ENCODE results near the gene ARMC6. TPM values are rescaled to one million over a fixed set of nuclear protein-coding genes. Genes with fewer than 3 reads are reported as not detected.

The ARMC6 gene
- total RNA-seq, 1 donor from 2014 or later, result 34.6 TPM

DNA sequence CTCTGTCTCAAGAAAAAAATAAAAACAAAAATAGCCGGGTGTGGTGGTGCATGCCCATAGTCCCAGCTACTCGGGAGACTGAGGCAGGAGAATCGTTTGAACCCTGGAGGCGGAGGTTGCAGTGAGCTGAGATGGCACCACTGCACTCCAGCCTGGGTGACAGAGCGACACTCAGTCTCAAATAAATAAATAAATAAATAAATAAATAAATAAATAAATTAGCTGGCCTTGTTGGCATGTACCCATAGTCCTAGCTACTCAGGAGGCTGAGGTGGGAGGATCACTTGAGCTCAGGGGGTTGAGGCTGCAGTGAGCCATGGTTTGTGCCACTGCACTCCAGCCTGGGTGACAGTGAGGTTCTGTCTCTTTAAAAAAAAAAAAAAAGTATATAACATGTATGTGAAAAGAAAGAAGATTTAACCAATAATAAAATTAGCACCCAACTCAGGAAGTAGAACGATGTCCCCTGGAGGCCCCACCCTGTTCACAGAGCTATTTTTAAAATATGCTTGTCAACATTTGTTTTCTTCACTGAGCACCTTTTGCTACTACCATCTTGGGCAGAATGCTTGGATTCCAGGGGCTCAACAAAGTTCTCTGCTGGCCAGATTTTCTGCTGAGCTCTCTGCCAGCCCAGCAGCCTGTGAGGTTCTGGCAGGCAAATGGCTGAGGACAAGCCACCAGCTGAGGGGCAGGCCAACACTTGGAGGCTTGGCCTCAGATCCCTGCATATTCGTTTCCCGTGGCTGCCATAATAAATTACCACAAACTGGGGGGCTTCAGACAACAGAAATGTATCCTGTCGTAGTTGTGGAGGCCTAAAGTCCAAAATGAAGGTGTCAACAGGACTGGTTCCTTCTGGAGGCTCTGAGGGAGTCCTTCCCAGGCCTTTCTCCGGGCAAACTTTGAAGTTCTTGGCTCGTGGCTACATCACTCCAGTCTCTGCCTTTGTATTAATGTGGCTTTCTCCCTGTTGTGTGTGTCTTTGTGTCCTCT lies 35.6 kb downstream of the ARMC6 start:
- H3K9me3 Mint-ChIP-seq, result no peaks in the 10 kb centered on the region
- no peak overlapping the region for H3K27ac Mint-ChIP-seq
- DNase-seq (ENCODE audit: extremely low spot score, unreplicated experiment), result no peak
- no peaks in the 10 kb centered on the region for H3K36me3 Mint-ChIP-seq
- H3K4me3 Mint-ChIP-seq, result no peak overlapping the region
- H3K27me3 Mint-ChIP-seq, result no peaks in the 10 kb centered on the region
- H3K4me1 Mint-ChIP-seq (ENCODE audit: unreplicated experiment), result peaks cover 12% of the 10 kb centered on the region
- TF ChIP-seq, protein P1, sequence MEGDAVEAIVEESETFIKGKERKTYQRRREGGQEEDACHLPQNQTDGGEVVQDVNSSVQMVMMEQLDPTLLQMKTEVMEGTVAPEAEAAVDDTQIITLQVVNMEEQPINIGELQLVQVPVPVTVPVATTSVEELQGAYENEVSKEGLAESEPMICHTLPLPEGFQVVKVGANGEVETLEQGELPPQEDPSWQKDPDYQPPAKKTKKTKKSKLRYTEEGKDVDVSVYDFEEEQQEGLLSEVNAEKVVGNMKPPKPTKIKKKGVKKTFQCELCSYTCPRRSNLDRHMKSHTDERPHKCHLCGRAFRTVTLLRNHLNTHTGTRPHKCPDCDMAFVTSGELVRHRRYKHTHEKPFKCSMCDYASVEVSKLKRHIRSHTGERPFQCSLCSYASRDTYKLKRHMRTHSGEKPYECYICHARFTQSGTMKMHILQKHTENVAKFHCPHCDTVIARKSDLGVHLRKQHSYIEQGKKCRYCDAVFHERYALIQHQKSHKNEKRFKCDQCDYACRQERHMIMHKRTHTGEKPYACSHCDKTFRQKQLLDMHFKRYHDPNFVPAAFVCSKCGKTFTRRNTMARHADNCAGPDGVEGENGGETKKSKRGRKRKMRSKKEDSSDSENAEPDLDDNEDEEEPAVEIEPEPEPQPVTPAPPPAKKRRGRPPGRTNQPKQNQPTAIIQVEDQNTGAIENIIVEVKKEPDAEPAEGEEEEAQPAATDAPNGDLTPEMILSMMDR (conservative IDR thresholded peaks at IDR 0.05), result no peak

DNA sequence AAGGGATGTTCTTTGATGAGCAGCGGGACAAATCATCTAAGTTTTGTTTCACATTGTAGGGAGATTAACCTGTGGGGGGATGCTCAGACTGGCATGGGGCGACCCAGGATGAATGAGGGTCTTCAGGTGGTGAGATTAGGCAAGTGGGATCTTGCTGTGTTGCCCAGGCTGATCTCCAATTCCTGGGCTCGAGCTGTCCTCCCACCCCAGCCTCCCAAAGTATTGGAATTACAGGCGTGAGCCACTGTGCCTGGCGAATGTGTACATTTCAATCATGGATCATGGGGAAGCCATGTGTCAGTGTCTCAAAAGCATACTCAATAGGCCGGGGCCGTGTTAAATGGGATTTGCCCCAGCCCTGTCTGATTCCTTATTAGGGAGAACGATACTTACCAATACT lies 38.5 kb downstream of the ARMC6 start:
- no peaks in the 10 kb centered on the region for H3K9me3 Mint-ChIP-seq
- TF ChIP-seq, protein P1 (conservative IDR thresholded peaks at IDR 0.05), result no peak
- H3K4me3 Mint-ChIP-seq, result no peak overlapping the region
- DNase-seq (ENCODE audit: extremely low spot score, unreplicated experiment), result no peak
- peaks cover 5% of the 10 kb centered on the region for H3K36me3 Mint-ChIP-seq
- no peak overlapping the region for H3K27ac Mint-ChIP-seq
- H3K4me1 Mint-ChIP-seq (ENCODE audit: unreplicated experiment), result peaks cover 17% of the 10 kb centered on the region
- H3K27me3 Mint-ChIP-seq, result no peaks in the 10 kb centered on the region

DNA sequence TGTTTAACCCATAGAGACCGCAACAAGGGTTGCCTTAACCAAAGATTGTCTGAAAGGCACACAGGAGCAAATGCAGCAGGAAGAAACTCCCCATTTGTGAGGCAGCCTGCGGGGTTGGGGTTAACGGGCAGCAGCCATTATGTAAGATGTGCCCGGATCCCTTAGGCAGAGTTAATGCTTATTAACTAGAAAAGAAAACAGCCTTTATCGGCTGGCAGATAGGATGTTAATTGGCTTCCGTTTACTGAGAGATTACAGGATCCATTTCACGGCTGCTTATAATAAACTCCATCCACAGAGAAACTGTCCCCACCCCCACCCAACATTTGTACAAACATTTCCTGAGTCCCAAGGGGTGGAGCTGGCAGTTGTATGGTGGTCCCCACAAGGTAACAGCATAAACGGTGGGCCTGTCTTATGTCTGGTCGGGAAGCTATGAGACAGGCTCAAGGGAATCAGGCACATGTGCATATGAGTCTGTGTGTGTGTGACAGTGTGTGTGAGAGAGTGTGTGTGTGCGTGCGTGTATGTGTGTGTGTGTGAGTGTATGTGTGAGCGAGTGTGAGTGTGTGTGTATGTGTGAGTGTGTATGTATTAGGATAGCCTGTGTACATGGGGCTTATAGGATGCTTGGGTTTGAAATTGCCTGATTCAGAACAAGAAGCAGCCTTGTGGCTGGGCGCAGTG lies 40.9 kb downstream of the ARMC6 start:
- H3K27ac Mint-ChIP-seq, result no peak overlapping the region
- TF ChIP-seq, protein P1 (conservative IDR thresholded peaks at IDR 0.05), result no peak
- no peak overlapping the region for H3K4me3 Mint-ChIP-seq
- no peak for DNase-seq (ENCODE audit: extremely low spot score, unreplicated experiment)
- no peaks in the 10 kb centered on the region for H3K27me3 Mint-ChIP-seq
- no peaks in the 10 kb centered on the region for H3K9me3 Mint-ChIP-seq
- H3K4me1 Mint-ChIP-seq (ENCODE audit: unreplicated experiment), result peaks cover 14% of the 10 kb centered on the region
- peaks cover 12% of the 10 kb centered on the region for H3K36me3 Mint-ChIP-seq

DNA sequence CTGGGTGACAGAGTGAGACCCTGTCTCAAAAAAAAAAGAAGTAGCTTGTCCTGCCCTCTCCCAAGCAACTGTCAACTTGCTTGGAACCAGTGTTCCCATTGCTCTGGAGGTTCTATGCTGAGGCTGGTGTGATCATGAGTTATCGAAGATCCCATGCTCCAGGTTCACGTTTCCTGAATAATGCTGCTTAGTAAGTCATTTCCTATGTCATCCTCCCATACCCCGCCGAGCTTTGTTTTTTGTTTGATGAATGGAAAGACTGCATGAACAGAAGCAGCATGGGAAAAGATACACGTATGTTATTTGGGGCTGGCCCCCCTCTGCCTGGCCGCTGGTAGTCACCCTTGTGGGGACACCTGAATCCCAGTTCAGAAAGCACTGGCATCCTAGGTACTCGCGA lies 41.7 kb downstream of the ARMC6 start:
- Mint-ChIP-seq H3K27me3 (no peaks in the 10 kb centered on the region), H3K36me3 (peaks cover 14% of the 10 kb centered on the region), H3K27ac (no peak overlapping the region), H3K9me3 (no peaks in the 10 kb centered on the region), H3K4me1 (ENCODE audit: unreplicated experiment) (peaks cover 14% of the 10 kb centered on the region), H3K4me3 (no peak overlapping the region)
- TF ChIP-seq, protein P1 (conservative IDR thresholded peaks at IDR 0.05), result no peak
- DNase-seq (ENCODE audit: extremely low spot score, unreplicated experiment), result no peak

DNA sequence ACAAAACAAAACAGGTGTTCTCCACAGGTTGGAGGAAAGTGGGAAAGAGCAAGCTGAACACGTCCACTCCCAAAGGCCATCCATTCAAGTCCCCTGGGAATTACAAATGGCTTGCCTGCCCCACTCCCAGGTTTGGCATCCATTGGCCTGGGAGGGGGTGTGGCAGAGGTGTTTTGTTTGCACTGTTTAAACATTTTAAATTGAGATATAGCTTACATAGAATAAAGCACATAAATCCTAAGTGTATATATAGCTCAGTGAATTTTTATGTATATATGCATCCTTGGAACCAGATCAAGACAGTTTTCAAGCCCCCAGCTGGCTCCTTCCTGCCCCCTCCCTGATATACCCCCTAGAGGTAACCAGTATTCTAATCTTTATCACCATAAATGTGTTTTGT lies 43.1 kb downstream of the ARMC6 start:
- Mint-ChIP-seq H3K36me3 (peaks cover 14% of the 10 kb centered on the region), H3K27me3 (no peaks in the 10 kb centered on the region), H3K4me1 (ENCODE audit: unreplicated experiment) (peaks cover 14% of the 10 kb centered on the region), H3K9me3 (no peaks in the 10 kb centered on the region), H3K4me3 (no peak overlapping the region), H3K27ac (no peak overlapping the region)
- TF ChIP-seq, protein P1 (conservative IDR thresholded peaks at IDR 0.05), result no peak
- DNase-seq (ENCODE audit: extremely low spot score, unreplicated experiment), result no peak

Data from type B pancreatic cell (in vitro differentiated cells).